Calu3 (cell line): Measurements from ENCODE around the gene C1orf35. TPM values are rescaled to one million over a fixed set of nuclear protein-coding genes. Genes with fewer than 3 reads are reported as not detected.

ENCODE experiments used
- BruUV-seq: library from RNA; stranded (reverse); fragments of 400-500 nt; replicated peaks from 2 replicates; lab custom pipeline; 2021; lab: Mats Ljungman, UMichigan
- CTCF ChIA-PET: fragments of 300-600 bp; sonication (Branson Sonifier 250); formaldehyde crosslinking; loops from one replicate; lab custom pipeline; 2022; ENCODE audit warnings: antibody characterized with exemption; lab: Charles Lee
- DNase-seq: peaks from one replicate; pipeline ENCODE4 v3.0.0; 2022
- H3K27ac Mint-ChIP-seq: one replicate; pipeline ENCODE4 v1.8.0; 2022; ENCODE audit warnings: mixed read lengths; ENCODE audit not compliant: unreplicated experiment
- H3K27me3 Mint-ChIP-seq: one replicate; pipeline ENCODE4 v1.8.0; 2022; ENCODE audit warnings: mixed read lengths; ENCODE audit not compliant: unreplicated experiment
- H3K36me3 Mint-ChIP-seq: one replicate; pipeline ENCODE4 v1.8.0; 2022; ENCODE audit warnings: mild to moderate bottlenecking, moderate library complexity, mixed read lengths; ENCODE audit not compliant: insufficient read depth, unreplicated experiment
- H3K4me1 Mint-ChIP-seq: one replicate; pipeline ENCODE4 v1.8.0; 2022; ENCODE audit warnings: mild to moderate bottlenecking, low read depth, mixed read lengths; ENCODE audit not compliant: unreplicated experiment
- H3K4me3 Mint-ChIP-seq: one replicate; pipeline ENCODE4 v1.8.0; 2022; ENCODE audit warnings: mild to moderate bottlenecking, low read depth, moderate library complexity, mixed read lengths; ENCODE audit not compliant: unreplicated experiment
- H3K9me3 Mint-ChIP-seq: one replicate; pipeline ENCODE4 v1.8.0; 2022; ENCODE audit warnings: low read depth, mixed read lengths; ENCODE audit not compliant: unreplicated experiment
- CTCF ChIP-seq: fragments of 200-600 bp; IDR thresholded peaks from one replicate; pipeline ENCODE4 v1.8.0; 2022; ENCODE audit warnings: antibody characterized with exemption; ENCODE audit not compliant: unreplicated experiment
- intact Hi-C: fragments of 100-400 bp; cut with micrococcal nuclease; formaldehyde crosslinking; loops from one replicate; pipeline ENCODE4 v1.10.0; 2022; ENCODE audit not compliant: unreplicated experiment
- total RNA-seq: library from RNA; stranded (reverse); gene quantifications from 2 replicates; pipeline ENCODE4 v1.2.3, GENCODE V29; 2022

The C1orf35 gene
- total RNA-seq, 1 experiment from 2014 or later = 38.1 TPM

DNA sequence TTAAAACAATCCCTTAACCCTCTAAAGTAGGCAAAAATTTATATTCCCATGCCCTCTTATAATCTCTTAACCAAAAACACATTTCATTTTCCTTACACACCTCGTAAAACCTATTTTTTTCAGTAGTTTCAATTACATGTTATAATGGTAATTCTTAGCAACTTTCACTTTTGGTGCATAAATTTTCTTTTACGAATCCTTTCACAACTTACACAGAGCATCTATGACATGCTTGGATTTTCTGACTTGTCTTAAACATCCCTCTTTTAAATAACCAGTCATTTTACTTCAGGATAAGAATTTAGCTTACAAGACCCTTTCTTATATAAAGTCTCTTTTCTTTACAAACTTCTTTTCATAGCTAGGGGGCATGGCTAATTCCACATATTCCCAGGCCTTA, 14.9 kb upstream of the C1orf35 start:
- Mint-ChIP-seq H3K27me3 (no peaks in the 10 kb centered on the region), H3K4me3 (no peak overlapping the region), H3K36me3 (peaks cover 5% of the 10 kb centered on the region), H3K9me3 (peaks cover 6% of the 10 kb centered on the region), H3K4me1 (no peaks in the 10 kb centered on the region), H3K27ac (no peak overlapping the region)
- CTCF ChIA-PET = no interaction called here
- BruUV-seq = no TSS peak
- TF ChIP-seq CTCF = no peak
- intact Hi-C loops = no loop called here
- no peak for DNase-seq

GRCh38 chr1:228117335-228117734, 14.2 kb upstream of the C1orf35 start:
- intact Hi-C loops = no loop called here
- no peak for DNase-seq
- CTCF ChIA-PET = no interaction called here
- peaks cover 6% of the 10 kb centered on the region for H3K9me3 Mint-ChIP-seq
- H3K27ac Mint-ChIP-seq = no peak overlapping the region
- H3K27me3 Mint-ChIP-seq = no peaks in the 10 kb centered on the region
- H3K4me1 Mint-ChIP-seq = no peaks in the 10 kb centered on the region
- no peak overlapping the region for H3K4me3 Mint-ChIP-seq
- no TSS peak for BruUV-seq
- peaks cover 5% of the 10 kb centered on the region for H3K36me3 Mint-ChIP-seq
- no peak for TF ChIP-seq CTCF

DNA sequence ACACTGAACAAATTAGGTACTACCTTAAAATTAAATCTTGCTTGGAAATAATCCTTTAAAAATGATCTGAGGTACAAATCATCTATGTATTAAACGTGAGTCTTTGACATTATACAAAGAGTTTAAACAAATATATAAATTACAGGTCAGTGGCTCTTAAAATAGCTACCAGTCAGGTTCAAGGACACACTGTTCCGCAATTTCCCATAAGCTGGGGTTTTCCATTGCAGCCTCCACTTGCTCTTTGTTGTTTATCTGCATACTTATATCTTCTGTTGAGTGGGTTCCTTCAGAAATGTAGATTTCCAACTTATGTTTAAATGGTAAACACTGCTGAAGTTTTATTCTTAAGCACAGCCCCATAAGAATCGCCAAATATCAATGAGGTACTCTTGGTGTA, 11.7 kb upstream of the C1orf35 start:
- Mint-ChIP-seq H3K27ac (no peak overlapping the region), H3K36me3 (peaks cover 15% of the 10 kb centered on the region), H3K27me3 (no peaks in the 10 kb centered on the region), H3K4me1 (peaks cover 5% of the 10 kb centered on the region), H3K9me3 (peaks cover 6% of the 10 kb centered on the region), H3K4me3 (no peak overlapping the region)
- CTCF ChIA-PET = no interaction called here
- intact Hi-C loops = no loop called here
- TF ChIP-seq CTCF = no peak
- BruUV-seq = no TSS peak
- DNase-seq = no peak

DNA sequence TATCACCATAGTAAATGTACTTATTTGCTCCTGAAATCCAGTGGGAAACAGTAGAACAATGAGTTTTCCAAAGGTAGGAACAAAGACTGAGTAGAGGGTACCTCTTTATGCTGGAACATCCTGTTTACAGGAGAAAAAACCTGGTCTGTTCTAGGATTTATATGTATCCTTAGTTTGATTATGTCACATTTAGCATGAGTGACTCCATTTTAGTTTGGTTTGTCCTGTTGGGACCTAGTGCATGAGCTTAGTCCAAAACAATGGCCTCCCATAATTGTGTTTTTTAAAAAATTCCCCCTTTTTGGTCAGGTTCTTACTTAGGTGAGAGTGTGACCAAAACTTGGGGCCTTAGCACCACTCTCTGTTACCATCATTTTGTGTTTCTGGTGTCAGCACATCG, 9.5 kb upstream of the C1orf35 start:
- CTCF ChIA-PET = no interaction called here
- no TSS peak for BruUV-seq
- intact Hi-C loops = no loop called here
- Mint-ChIP-seq H3K4me1 (peaks cover 25% of the 10 kb centered on the region), H3K27me3 (no peaks in the 10 kb centered on the region), H3K27ac (no peak overlapping the region), H3K36me3 (peaks cover 37% of the 10 kb centered on the region), H3K9me3 (no peaks in the 10 kb centered on the region), H3K4me3 (no peak overlapping the region)
- TF ChIP-seq CTCF = no peak
- DNase-seq = no peak
